A549 treated with Hydrocortisone at 1 μM for 4 hours (cell line): ENCODE data around the gene TMEM156. TPM values are rescaled to one million over a fixed set of nuclear protein-coding genes. Genes with fewer than 3 reads are reported as not detected.

Experiments
- total RNA-seq: library from RNA; stranded (reverse); fragments of 200-300 nt; extraction: Qiagen RNA extraction; gene quantifications from 5 replicates; pipeline ENCODE4 v1.2.3, GENCODE V29; 2022

Gene TMEM156, protein sequence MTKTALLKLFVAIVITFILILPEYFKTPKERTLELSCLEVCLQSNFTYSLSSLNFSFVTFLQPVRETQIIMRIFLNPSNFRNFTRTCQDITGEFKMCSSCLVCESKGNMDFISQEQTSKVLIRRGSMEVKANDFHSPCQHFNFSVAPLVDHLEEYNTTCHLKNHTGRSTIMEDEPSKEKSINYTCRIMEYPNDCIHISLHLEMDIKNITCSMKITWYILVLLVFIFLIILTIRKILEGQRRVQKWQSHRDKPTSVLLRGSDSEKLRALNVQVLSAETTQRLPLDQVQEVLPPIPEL
- 17.9 to 22.8 TPM (median 21.0 TPM) in 5 replicates for total RNA-seq

DNA sequence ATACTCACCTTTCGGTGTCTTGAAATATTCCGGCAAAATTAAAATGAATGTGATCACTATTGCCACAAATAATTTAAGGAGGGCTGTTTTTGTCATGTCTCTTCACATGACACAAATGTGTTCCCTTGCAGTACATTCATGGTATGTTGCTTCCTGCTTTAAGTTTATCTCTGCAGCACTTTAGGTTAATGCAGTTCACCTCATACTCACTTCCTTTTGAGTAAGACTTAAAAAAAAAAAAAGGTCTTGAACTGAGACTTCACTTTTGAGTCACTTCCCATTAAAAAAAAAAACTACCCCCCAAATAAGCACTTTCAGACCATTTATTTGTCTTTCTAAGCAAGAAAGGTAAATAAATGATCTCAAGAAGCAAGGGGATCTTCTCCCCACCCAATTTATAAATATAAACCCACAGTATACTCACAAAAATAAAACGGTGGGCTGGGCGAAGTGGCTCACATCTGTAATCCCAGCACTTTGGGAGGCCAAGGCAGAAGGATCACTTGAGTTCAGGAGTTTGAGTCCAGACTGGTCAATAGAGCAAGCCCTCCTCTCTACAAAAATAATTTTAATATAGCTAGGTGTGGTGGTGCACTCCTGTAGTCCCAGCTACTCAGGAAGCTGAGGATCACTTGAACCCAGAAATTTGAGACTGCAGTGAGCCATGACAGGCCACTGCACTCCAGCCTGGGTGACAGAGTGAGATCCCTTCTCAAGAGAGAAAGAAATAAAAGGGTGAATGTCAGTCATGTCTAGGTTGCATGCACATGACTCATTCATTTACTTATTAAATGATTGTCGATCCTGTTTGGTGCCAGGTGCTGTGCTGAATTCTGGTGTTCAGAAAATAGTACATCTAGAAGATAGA, at the start of gene TMEM156:
TMEM156 (minus strand) TSS at position 192 of the 868 bp plus-strand sequence; CDS start at position 96, 96 bp downstream.

DNA sequence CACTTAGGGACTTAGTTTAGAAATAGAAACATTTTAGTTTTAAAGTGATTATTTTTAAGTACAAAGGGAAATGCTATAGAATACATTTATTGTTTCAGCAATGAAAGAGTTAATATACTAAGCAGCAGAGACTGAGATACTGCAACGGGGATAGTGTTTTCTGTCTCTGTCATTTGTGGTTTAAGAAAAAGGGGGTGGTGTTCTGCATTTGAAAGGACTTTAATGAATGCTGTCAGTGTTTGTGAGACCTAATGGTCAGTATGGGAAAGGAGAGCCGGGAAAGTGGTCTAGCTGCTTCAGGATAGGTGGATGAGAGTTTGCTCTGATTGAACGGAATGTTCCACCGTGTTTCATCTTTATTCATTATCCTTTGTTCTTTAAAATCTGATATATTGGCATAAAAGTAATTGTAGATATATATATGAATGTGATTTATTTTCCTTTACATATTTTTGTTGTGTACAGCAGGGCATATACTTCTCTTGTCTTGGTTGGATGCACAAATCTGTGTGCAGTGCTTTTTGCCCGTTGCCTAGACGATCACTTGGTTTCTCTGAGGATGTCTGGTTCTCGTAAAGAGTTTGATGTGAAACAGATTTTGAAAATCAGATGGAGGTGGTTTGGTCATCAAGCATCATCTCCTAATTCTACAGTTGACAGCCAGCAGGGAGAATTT, 30.0 kb upstream of the TMEM156 start, which contains the start of gene KLHL5:
KLHL5 (plus strand) TSS at position 139 of the 676 bp plus-strand sequence; CDS start at position 560, 421 bp downstream.

Other genes with a start within 250 kb of the TMEM156 start
- gene TLR10, start 249.4 kb downstream of the TMEM156 start, total RNA-seq, result 0.03 TPM in 2 of 5 replicates, not detected in the others
- gene TLR1, start 227.6 kb downstream of the TMEM156 start, total RNA-seq, result 0.09 to 0.28 TPM (median 0.18 TPM) in 5 replicates
- 1.8 to 2.6 TPM (median 2.2 TPM) in 5 replicates for gene TLR6, start 175.6 kb downstream of the TMEM156 start, total RNA-seq
- 20.9 to 57.2 TPM (median 30.8 TPM) in 5 replicates for gene FAM114A1, start 164.6 kb downstream of the TMEM156 start, total RNA-seq
- 42.4 to 73.3 TPM (median 52.8 TPM) in 5 replicates for gene KLHL5, start 29.8 kb upstream of the TMEM156 start, total RNA-seq
- gene WDR19, start 150.1 kb upstream of the TMEM156 start, total RNA-seq, result 7.4 to 8.3 TPM (median 7.8 TPM) in 5 replicates